Activated gamma-delta T cell treated with anti-CD3 and anti-CD28 coated beads, Interleukin-2, amount 50 U/mL, for 16 hours (primary cell): ENCODE measurements around the gene EIF4E1B.

ENCODE experiments used
- DNase-seq: peaks from one replicate; pipeline ENCODE4 v3.0.0-alpha.2; 2020; ENCODE audit warnings: low read depth

The EIF4E1B gene

DNA sequence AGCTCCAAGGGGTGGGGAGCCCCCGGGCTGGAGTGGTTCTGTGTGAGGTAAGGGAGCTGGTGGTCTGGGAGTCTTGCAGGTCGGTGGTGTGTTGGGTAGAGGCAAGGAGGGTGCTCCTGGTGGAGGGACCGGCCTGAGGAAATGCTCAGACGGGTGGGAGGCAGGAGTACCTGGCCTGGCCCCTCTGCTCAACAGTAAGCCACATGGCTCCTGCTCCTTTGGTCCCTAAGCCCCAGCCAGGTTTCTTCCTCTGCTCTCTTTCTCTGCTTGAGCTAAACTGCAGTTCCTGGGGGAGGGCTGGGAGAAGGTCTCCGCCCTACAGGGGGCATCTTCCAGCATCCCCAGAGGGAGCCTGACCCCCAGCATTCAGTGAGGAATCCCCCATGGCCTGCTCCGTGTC lies 34.0 kb downstream of the EIF4E1B start:
- no peak for DNase-seq

DNA sequence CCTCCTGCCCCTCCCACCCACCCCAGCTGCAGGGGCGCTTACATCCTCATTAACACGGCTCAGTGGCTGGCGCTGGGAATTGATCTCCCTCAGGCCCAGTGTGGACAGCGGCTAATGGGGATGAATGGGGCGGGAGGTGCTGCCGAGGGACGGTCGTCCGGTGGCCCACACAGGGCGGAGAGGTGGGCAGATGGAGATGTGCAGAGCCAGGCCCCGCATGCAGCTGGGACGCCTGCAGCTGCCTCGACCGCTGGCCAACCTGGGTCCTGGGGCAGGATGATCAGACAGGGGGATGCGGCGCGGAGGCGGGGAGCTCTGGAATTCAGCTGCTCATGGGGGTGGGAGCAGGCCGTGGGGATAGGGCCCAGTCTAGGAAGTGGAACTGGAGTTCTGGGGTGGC lies 34.4 kb downstream of the EIF4E1B start:
- DNase-seq = no peak

DNA sequence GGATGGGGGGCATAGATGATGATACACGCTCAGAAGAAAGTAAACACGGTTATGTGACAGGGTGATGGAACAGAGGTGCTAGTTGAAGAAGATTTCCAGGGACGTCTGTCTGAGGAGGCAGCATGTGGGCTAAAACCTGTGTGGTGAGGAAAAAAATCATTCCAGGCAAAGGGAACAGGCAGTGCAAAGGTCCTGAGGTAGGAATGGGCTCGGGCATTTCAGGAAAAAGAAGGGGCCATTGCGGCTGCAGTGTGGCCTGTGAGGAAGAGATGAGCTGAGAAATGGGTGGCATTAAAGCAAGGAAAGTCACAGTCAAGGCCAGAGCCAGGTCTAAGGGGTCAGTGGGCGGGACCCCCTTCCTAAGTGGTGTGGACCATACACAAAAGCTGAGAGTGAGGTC lies 35.0 kb downstream of the EIF4E1B start:
- DNase-seq = no peak

DNA sequence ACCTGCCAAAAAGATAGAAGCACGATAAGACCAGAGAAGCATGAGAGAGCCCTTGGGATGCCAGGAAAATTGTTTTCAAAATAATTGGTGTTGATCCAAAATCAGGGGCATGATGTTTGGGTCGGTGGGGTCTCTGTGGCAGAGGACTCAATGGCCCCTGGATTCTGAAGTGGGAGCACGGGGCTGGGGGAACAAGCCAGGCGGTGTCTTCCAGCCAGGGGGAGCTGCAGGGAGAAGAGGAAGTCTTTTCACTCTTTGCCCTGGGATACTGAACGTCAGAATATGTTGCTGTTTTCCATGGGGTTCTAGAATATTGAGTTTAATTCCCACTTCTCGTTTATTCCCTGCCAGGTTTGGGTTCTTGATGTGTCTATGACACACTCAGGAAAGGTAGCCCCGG lies 37.2 kb downstream of the EIF4E1B start:
- no peak for DNase-seq

DNA sequence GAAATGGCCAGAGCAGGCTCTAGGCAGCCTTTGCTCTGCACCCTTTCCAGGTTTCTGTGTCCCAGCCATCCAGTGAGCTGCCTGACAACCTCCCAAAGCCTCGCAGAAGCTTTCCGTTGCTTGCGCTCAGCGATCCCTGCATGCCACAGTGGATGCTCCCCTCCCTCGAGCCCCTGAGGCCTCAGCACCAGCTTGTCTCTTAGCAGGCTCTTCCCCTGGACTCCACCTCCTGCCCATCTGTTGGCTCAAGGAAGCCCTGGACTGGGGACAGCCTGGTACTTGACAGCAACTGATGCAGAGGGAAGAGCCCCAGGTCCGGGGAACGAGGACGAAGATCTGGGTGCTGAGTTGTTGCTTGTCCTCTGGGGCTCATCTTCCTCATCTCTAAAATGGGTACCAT lies 40.0 kb downstream of the EIF4E1B start:
- no peak for DNase-seq

DNA sequence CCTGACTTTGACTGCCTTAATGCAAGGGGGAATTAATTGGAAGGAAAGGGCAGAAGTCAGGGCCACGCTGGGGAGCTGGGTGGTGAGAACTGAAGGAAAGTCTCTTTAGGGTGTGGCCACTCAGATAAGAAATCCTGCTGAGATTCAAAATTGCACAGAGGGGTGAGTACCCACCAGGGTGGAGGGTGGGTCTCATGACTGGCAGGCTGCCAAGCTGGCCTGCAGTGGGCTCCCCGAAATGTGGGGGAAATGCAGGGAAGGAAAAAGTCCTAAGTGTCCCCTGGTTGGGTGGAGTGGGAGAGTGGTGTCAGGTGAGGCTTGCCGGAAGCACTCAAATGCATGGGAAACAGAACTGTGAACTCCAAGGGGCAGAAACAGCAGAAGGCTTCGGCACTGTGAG lies 40.9 kb downstream of the EIF4E1B start:
- no peak for DNase-seq

DNA sequence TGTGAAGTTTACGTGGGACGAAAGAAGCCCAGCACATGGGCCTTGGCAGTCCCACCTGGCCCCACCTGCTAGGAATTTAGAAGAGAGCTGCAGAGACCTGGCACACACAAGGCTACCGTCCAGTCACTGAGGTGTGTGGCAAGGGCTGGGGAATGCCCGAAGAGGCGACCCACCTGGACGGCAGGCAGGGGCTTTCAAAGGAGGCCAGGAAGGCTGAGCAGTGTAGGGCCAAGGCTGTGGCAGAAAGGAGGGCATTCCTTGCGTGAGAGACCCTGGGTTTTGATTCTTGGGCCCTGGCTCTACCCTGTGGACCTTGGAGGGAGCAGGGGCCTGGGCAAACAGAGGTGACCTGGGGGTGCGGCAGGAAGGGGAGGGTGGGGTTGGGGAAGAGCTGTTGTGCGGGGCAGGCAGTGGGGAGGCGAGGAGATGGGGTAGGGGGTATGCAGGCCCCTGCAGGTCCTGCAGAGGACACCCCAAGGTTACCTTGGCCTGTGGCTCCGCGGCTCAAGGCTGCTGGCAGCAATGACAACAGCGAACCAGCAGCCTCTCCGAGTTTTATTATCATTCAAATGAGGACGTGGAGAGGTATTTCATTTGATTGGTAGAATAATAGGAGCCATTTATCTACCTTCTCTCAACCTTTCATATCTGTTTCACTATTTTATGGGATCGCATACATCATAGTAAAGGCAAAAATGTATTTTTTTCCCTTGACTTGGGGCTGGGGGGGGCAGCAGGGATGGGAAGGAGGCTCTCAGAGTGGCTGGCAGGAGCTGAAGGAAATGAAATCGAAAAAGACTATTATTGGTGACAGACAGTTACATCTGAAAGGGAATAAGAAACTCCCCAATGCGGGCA lies 41.6 kb downstream of the EIF4E1B start:
- no peak for DNase-seq

DNA sequence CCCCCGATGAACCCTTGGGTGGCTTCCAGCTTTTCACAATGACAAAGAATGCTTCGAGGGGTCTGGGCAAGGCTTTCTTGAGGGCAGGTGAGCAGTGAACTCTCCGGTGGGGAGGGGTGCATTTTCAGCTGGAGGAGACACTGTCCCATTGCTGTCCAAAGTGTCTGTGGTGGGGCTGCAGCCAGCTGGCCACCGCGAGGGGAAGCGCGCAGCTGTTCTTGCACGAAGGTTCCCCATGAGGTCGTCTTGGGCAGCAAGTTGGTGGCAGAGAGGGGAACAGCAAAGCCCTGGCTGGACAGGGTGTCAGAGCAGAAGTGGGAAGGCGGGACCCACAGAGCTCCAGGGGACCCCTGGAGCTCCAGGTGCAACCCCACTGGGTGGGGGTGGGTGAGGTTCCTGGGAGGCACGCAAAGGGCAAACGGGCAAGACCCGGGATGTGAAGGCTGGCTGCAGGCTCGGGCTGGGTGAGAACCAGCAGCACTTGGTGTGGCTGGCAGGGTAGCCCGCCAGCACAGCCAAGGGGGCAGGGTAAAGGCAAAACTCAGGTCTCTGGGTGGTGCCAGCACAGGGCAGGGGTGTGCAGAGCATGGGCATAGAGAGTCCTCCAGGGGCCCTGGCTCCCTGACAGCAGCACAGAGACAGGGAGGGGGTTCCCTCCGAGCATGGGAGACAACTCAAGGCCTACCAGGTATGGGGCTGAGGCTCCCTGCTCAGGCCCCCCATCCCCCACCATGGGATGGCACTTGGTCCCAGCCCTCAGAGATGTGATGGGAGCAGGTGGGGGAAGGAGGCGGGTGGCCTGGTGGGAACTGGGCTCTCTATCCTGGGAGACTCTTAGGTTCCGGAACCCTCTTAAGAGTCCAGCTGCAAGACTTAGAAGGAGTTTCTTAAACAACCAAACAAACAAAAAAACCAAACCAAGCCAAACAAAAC lies 43.4 kb downstream of the EIF4E1B start:
- no peak for DNase-seq

DNA sequence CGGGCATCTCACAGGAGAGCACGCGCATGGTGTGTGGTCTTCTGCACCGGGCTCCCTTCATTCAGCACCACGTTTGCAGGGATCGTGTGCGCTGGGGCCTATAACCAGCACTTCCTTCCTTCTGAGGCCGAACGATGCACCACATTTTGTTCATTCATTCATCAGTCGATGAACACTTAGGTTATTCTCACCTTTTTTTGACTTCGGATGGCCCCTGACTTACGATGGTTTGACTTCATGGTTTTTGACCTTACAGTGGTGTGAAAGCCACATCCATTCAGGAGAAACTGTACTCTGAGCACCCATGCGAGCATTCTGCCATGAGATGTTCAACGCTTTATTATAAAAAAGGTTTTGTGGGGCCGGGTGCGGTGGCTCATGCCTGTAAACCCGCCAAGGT lies 44.3 kb downstream of the EIF4E1B start:
- DNase-seq = no peak

DNA sequence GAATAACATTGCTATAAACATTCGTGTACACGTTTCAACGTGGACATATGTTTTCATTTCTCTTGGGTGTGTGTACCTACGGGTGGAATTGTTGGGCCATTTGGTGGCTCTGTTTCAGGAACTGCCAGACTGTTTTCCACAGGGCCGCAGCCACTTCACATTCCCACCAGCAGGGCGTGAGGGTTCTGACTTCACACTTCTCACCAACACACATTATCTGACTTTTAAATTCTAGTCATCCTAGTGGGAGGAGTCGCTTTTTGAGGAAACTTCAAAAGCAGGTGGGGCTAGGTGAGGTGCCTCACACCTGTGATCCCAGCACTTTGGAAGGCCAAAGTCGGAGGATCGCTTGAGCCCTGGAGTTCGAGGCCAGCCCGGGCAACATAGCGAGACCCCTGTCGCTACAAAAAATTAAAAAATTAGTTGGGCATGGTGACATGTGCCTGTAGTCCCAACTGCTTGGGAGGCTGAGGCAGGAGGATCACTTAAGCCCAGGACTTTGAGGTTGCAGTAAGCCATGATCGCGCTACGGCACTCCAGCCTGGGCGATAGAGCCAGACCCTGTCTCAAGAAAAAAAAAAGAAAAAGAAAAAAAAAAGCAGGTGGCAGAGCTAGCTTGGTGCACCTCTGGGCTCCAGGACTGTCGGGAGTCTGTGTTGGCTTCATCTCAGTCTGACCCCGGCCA lies 45.3 kb downstream of the EIF4E1B start:
- DNase-seq = no peak

DNA sequence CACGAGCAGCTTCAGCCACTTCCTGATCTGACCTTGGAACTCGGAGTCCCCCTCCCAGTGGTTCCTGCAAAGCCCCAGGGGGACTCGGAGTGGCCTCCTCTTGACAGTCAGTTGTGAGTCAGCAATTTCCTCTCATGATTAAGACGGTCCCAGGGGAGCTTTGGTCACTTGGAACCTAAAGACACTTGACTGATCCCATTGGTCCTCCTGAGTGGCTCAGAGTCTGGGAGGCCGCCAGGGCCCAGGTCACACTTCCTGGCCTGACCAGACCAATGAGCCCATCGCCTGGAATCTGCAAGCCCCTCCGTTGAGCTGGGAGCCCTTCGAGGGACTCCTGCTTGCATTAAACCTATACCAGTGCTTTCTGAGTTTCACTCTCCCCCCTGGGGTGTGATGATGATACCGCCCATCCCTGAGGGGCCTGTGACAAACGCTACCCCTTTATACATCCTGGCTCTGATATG lies 45.9 kb downstream of the EIF4E1B start:
- no peak for DNase-seq

DNA sequence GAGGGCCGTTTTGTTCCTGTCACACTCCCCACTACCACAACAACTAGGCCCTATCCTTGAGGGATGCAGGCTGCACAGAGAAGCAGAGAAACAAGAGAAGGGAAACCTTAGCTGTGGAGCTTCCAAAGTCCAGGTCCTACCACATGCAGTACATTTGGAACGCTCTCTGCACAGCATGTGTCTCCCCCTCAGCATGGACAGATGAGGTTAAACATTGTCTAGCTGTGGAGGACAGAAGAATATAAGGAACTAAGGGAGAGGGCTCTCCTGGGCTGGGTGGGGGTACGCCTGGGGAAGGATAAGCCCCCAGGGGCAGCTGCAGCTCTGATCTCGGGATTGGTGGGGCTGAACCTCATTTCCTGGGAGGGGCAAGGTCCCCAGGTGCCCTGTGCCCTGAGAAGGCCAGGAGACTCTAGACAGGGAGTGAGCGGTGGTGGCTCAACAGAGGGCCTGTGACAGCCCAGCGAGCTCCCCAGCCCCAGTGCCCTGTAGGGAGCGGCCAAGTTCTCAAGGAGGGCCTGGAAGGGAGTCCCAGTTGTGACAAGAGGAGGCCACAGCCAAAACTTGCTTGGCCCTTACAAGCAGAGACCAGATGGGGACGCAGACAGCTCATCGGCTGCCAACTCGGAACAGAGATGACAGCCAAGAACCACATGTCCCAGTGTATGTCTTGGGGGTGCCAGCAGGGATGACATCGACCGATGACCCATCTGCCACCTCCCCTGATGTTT lies 46.9 kb downstream of the EIF4E1B start:
- no peak for DNase-seq

DNA sequence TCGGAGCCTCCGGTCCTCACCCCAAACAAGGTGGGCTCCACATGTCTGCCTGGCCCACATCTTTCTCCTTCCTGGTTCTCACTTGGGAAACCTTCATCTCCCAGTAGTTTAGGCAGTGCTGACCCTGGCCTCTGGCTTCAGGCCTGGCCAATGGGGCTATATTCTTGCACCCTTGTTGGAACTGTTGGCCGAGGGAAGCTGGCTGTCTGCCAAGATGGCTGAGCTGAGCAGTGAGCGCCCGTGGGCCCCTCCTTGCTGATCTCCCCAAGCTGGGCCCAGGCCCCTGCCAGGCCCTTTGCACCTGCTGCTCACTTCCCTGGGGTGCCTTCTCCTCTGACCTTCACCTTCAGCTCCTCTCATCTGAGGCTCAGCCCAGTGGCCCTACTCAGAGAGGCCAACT lies 48.1 kb downstream of the EIF4E1B start:
- no peak for DNase-seq

DNA sequence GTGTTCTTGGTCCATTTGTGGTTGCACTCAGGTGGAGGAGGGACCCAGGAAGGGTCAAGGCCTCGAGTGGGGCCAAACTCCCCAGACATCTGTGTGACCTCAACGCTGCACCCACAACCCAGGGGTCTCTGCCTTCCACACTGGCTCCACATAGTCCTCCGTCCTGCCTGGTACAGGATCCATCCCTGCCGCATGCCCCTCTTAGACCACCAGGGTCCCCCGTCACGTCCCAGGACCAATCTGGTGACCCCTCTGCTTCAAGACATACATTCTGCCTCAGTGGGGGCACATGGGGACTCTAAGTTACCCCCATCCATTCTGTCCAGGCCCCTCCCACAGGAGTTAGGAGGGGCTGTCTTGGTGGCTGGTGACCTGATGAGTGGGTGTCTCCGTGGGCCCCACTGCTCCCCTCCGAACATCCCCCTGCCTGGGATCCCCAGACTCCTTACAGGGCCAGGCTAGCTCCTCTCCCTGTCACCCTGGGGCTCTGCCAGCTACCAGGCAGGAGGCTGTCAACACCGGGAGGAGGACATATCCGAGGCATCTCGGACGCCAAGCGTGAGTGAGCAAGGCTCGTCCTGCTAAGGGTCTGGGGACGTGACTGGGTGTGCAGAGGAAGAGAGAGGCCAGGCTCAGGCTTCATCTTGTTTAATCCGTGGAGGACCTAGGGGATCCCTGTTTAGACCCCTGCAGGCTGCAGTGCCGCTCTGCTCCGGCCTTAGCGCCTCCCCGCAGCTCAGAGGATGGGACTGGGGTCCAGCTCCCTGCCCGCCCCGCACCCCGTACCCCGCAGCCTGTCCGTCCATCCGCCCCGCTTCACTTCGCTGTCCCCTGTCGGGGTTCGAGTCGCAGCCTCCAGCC lies 49.1 kb downstream of the EIF4E1B start:
- no peak for DNase-seq

DNA sequence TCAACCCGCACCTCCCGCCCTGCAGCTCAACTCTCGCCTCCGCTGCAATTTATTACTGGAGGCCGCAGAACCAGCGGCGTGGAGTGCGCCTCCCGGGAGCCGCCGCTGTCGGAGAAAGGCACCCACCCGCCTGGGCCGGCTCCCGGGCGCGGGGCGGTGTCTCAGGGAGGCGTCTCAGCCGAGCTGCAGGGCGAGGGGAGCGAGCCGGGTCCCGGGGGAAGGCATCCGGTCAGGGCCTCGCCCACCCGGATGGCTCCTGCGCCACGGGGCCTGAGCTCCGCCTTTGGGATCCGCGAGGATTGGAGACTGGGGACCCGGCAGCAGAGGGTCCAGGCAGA lies 49.7 kb downstream of the EIF4E1B start:
- DNase-seq = no peak

DNA sequence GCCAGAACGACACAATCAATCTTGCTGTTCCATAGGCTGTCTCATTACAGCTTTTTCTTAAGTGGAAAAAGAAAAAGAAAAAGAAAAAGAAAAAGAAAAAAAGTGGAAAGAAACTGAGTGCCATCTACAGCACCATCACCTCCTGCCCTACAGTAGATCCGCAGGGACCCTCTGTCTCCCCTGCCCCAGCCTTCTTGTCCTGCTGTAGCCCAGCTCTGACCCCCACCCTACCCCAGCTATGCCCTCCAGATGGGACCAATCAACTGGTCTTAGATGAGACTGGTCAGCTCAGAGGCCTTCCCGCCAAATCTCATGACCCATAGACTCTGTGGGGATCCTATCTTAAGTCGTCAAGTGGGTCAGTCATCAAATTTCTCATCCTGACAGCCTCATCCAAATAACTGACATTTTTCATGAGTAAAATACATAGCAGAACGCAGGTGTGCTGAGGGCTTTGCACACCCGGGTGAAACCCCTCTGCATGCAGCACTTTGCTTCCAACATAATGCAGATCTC lies 51.6 kb downstream of the EIF4E1B start:
- DNase-seq = no peak

DNA sequence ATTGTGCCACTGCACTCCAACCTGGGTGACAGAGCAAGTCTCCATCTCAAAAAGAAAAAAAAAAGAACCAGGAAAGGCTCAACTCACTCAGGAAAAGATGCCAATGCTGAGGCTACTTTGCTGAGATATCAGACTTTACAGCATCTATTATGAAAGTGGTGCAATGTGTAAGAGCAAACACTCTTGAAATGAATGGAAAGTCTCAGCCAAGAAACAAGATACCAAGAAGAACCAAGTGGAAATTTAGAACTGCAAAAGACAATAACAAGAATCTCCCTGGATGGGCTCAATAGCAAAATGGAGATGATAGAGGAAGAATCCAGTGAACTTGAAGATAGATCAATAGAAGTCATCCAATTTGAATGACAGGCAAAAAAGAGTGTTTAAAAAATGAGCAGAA lies 54.5 kb downstream of the EIF4E1B start:
- no peak for DNase-seq

DNA sequence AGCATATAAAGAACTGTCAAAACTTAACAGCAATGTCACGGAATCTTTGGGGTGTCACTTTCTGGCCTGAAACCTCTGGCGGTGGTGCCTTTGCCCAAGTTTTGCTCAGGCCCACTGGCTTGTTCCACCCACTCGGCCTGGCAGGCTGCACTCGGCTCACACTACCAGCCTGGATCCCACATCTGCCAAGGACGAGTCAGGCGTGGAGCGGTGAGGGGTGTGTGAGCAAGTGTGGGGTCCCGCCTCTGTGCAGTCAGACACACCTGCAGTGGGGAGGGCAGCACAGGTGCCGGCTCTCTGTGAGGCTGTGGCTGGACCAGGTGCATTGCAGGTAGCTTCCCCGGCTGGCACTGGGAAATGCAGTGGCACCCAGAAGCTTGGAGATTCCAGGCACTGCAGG lies 56.8 kb downstream of the EIF4E1B start:
- no peak for DNase-seq

DNA sequence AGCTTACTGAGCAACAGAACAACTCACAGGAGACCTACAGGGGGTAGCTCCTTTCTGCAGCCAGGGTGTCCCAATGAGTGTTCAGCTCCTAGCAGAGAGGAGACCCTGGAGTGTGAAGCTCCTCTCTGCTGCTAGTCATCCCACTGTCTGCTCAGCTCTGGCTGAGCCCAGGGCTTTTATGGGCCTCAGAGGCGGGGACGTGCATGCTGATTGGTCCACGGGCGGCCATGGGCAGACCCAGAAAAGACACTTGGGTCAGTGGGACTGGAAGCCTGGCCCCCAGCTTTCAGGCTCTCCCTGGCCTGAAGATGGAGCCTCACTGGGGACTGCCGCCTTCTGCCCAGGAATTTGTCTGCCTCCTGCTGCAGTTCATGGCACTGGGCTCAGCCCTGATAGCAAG lies 57.4 kb downstream of the EIF4E1B start:
- no peak for DNase-seq

DNA sequence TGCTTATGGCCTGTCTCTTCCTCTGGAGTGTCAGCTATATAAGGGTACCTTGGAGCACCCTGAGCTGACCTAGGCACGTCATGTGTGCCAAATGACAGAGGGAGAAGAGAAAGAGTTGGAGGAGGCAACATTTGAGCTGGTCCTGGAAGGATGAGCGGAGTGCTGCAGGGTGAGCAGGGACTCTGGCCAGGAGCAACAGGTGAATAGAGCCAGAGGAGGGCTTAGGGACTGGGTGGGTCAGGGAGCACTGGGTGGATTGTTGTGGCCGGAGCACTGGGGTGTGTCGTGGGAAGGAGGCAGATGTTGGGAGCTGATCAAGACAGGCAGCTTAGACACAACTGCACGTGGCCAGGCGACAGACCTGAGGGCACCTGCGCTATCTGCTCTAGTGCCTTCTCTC lies 60.4 kb downstream of the EIF4E1B start:
- no peak for DNase-seq

DNA sequence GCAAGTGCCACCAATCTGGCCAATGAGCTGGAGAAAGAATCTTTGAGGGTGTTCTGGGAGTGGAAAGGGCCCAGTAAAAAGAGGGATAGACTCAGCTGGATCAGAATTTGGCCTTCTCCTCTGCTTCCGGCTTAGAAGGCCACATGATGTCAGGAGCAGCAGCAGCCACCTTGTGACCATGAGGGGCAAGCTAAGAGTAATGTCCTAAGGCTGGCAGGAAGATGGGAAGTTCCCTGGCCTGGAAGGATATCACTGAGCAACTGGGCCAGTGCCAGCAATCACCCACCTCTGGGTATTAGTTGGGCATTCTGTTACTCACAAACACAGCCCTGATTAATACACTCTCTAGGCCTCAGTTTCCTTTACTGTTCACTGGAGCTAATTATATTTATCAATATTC lies 61.0 kb downstream of the EIF4E1B start:
- no peak for DNase-seq
